NCI-H1694 (cell line): ENCODE data around the gene CCDC116.

Source experiments
- DNase-seq: peaks from one replicate; lab custom pipeline; 2025; lab: John Stamatoyannopoulos, UW

CCDC116 gene

GRCh38 chr22:21681566-21682370, 49.2 kb downstream of the CCDC116 start:
- DNase-seq = no peak

- DNase-seq = no peak
These were observed 50.0 kb downstream of the CCDC116 start for GRCh38 chr22:21682385-21683175.

- no peak for DNase-seq
These were observed 50.8 kb downstream of the CCDC116 start for GRCh38 chr22:21683401-21683811.

GRCh38 chr22:21684492-21685163, 52.1 kb downstream of the CCDC116 start:
- no peak for DNase-seq

GRCh38 chr22:21685164-21685513, 52.6 kb downstream of the CCDC116 start:
- no peak for DNase-seq

- no peak for DNase-seq
These were observed 53.6 kb downstream of the CCDC116 start for GRCh38 chr22:21686193-21686608.
